HepG2 (cell line): ENCODE results near the gene HSDL1. TPM values are rescaled to one million over a fixed set of nuclear protein-coding genes. Genes with fewer than 3 reads are reported as not detected.

Experiments
- ATAC-seq: fragments of 200-7000 bp; cut with Tn5 transposase; 3 replicates; pipeline ENCODE4 v1.9.1; 2020; ENCODE audit warnings: mild to moderate bottlenecking, moderate library complexity
- BruUV-seq: library from RNA; stranded (reverse); fragments of 400-500 nt; replicated peaks from 2 replicates; lab custom pipeline; 2021; lab: Mats Ljungman, UMichigan
- CTCF ChIA-PET: fragments of 300-600 bp; formaldehyde crosslinking; extraction: SDS; loops from one replicate; lab custom pipeline; 2021; ENCODE audit warnings: low total read pairs, inconsistent platforms, low intra/inter-chr PET ratio; lab: Yijun Ruan, JAX
- POLR2A ChIA-PET: fragments of 350-600 bp; sonication (Branson Sonifier 250); formaldehyde crosslinking; loops from one replicate; lab custom pipeline; 2020; ENCODE audit warnings: antibody characterized with exemption, inconsistent platforms; lab: Yijun Ruan, JAX
- DNase-seq: peaks from one replicate; pipeline ENCODE4 v3.0.0-alpha.2; 2015; ENCODE audit warnings: low spot score
- FAIRE-seq: peaks from 3 replicates; lab custom pipeline; 2011; peaks lifted over from hg19 to GRCh38; lab: Jason Lieb, UNC
- H2AFZ ChIP-seq: one replicate; pipeline ENCODE4 v1.6.1; 2011; ENCODE audit warnings: low read length, inconsistent platforms
- H3K27ac ChIP-seq: fragments of 300-600 bp; 3 replicates; pipeline ENCODE4 v1.8.0; 2011; ENCODE audit warnings: mixed run types, mild to moderate bottlenecking, mixed read lengths, low read length, inconsistent platforms; ENCODE audit not compliant: insufficient read depth; ENCODE audit errors: extremely low read length
- H3K27me3 ChIP-seq, 2 experiments: fragments of 200-600 bp in 1 of 2; 2 replicates in 1 of 2; 3 replicates in 1 of 2; pipeline versions ENCODE4 v1.6.0 to v1.8.0; 2011; ENCODE audit warnings: low read length in 2 of 2, mild to moderate bottlenecking in 2 of 2, moderate library complexity in 2 of 2, inconsistent platforms in 1 of 2; ENCODE audit not compliant: insufficient read depth in 2 of 2, control insufficient read depth in 1 of 2
- H3K36me3 ChIP-seq, 2 experiments: fragments of 200-600 bp in 1 of 2; replicated peaks in 1 of 2; 2 replicates in 1 of 2; 3 replicates in 1 of 2; pipeline versions ENCODE4 v1.5.1 to v1.8.0; 2011; ENCODE audit warnings: low read length in 2 of 2, inconsistent platforms in 1 of 2; ENCODE audit not compliant: insufficient read depth in 2 of 2, control insufficient read depth in 1 of 2
- H3K4me1 ChIP-seq: 2 replicates; pipeline ENCODE4 v1.5.1; 2012; ENCODE audit warnings: low read length, inconsistent platforms; ENCODE audit not compliant: insufficient read depth
- H3K4me2 ChIP-seq: 2 replicates; pipeline ENCODE4 v1.6.0; 2011; ENCODE audit warnings: low read depth, low read length, inconsistent platforms
- H3K4me3 ChIP-seq, 3 experiments: fragments of 200-600 bp in 1 of 3; sonication (generic), shearing (Covaris generic) in 1 of 3; replicated peaks in 1 of 3; 2 replicates each; pipeline ENCODE4 v1.5.1; 2011 to 2016; ENCODE audit warnings: low read length in 3 of 3, inconsistent platforms in 2 of 3, low read depth in 2 of 3, mild to moderate bottlenecking in 2 of 3, control low read depth in 1 of 3, mixed read lengths in 1 of 3; ENCODE audit not compliant: insufficient read depth in 1 of 3
- H3K79me2 ChIP-seq: one replicate; pipeline ENCODE4 v1.6.1; 2011; ENCODE audit warnings: low read length, inconsistent platforms; ENCODE audit not compliant: insufficient read depth
- H3K9ac ChIP-seq: 2 replicates; pipeline ENCODE4 v1.6.0; 2011; ENCODE audit warnings: mild to moderate bottlenecking, low read depth, low read length, inconsistent platforms; ENCODE audit not compliant: insufficient read depth
- H3K9me3 ChIP-seq: 2 replicates; pipeline ENCODE4 v1.5.1; 2012; ENCODE audit warnings: mild to moderate bottlenecking, low read length
- H4K20me1 ChIP-seq: 2 replicates; pipeline ENCODE4 v1.6.0; 2011; ENCODE audit warnings: inconsistent platforms, mild to moderate bottlenecking, low read length, moderate library complexity; ENCODE audit not compliant: insufficient read depth
- ARNT ChIP-seq: fragments of 450-650 bp; IDR thresholded peaks from 2 replicates; pipeline ENCODE4 v1.6.1; 2017
- CENPBD1 ChIP-seq: sonication (generic); formaldehyde crosslinking; IDR thresholded peaks from 2 replicates; pipeline ENCODE4 v1.8.0; 2022; ENCODE audit warnings: missing genetic modification reagents, low read depth, mild to moderate bottlenecking, borderline replicate concordance
- EED ChIP-seq: sonication (generic); formaldehyde crosslinking; IDR thresholded peaks from 2 replicates; pipeline ENCODE4 v1.5.0; 2020; ENCODE audit warnings: mild to moderate bottlenecking, missing genetic modification reagents
- FOXJ3 ChIP-seq: sonication (generic); formaldehyde crosslinking; IDR thresholded peaks from 2 replicates; pipeline ENCODE4 v1.4.0; 2020; ENCODE audit warnings: missing genetic modification reagents, mild to moderate bottlenecking, borderline replicate concordance
- IKZF1 ChIP-seq: fragments of 450-650 bp; IDR thresholded peaks from 2 replicates; pipeline ENCODE4 v1.7.1; 2016
- ZBTB21 ChIP-seq: sonication (generic); formaldehyde crosslinking; IDR thresholded peaks from 2 replicates; pipeline ENCODE4 v1.4.0; 2020; ENCODE audit warnings: missing genetic modification reagents
- ZNF205 ChIP-seq: IDR thresholded peaks from 2 replicates; pipeline ENCODE4 v1.6.1; 2018; ENCODE audit warnings: missing biosample characterization, missing genetic modification reagents
- ZSCAN21 ChIP-seq: sonication (generic); formaldehyde crosslinking; IDR thresholded peaks from 2 replicates; pipeline ENCODE4 v1.8.0; 2022; ENCODE audit warnings: mild to moderate bottlenecking, missing genetic modification reagents, moderate library complexity, borderline replicate concordance
- WGBS: methylation state at CpG from one replicate; pipeline ENCODE4 v1.1.6; 2017; ENCODE audit warnings: low lambda C conversion rate; 5-methylcytosine and 5-hydroxymethylcytosine counted together
- in situ Hi-C: cut with HindIII; loops from 2 replicates; pipeline ENCODE4 v1.10.0; 2017; ENCODE audit warnings: low pct_unique_long_range_greater_than_20kb; ENCODE audit not compliant: extremely low pct_ligation_motif_present
- intact Hi-C: fragments of 100-400 bp; cut with micrococcal nuclease; formaldehyde crosslinking; loops from one replicate; pipeline ENCODE4 v1.10.0; 2022; ENCODE audit not compliant: unreplicated experiment
- polyA plus RNA-seq, 8 experiments: library from polyadenylated mRNA; depleted of rRNA in 3 of 8; stranded (reverse) in 7 of 8; unstranded in 1 of 8; fragments of >200 nt; fragmentation: Illumina TruSeq in 4 of 8; extraction: Trizol in 4 of 8; gene quantifications; 2 replicates each; pipeline versions ENCODE4 v1.2.1 to v1.2.3, GENCODE V29; 2011 to 2016; ENCODE audit warnings: low read depth in 4 of 8, missing spikeins in 1 of 8, mixed read lengths in 1 of 8; ENCODE audit not compliant: insufficient read depth in 1 of 8
- total RNA-seq, 5 experiments: library from RNA; depleted of rRNA; stranded (reverse); fragments of >200 nt; fragmentation: Illumina TruSeq; extraction: Trizol; gene quantifications; 2 replicates each; pipeline ENCODE4 v1.2.3, GENCODE V29; 2016; ENCODE audit warnings: low read depth in 1 of 5
- TF ChIP-seq, protein P1 (sequence below): sonication (generic); formaldehyde crosslinking; IDR thresholded peaks from 2 replicates; pipeline ENCODE4 v1.5.1; 2020; ENCODE audit warnings: missing genetic modification reagents, mild to moderate bottlenecking, borderline replicate concordance
- TF ChIP-seq, protein P2 (sequence below): sonication (generic); formaldehyde crosslinking; IDR thresholded peaks from 2 replicates; pipeline ENCODE4 v1.8.1; 2023; ENCODE audit warnings: mild to moderate bottlenecking, missing genetic modification reagents

HSDL1 gene
- total and polyA plus RNA-seq, 2 of the 13 experiments (the other 11 are each of a cell fraction or from before 2014, with no cell fraction given), result 49.2 to 49.7 TPM

GRCh38 chr16:84087466-84088151 is 57.4 kb downstream of the HSDL1 start:
- DNase-seq, result no peak
- 93% methylated on average over 11 of the region's 11 CpGs for WGBS
- in situ Hi-C loops (loop anchor here (5.0 kb wide), 1 partner anchor 90 kb away; no protein-coding TSS in a partner anchor), intact Hi-C loops (no loop called here)
- FAIRE-seq, result no peak
- Histone ChIP-seq H3K79me2 (no peaks in the 10 kb centered on the region), H3K27me3 (no peaks in the 10 kb centered on the region), H4K20me1 (peaks cover 4% of the 10 kb centered on the region; the same call in 1 of the 2 replicates), H3K27ac (no peak overlapping the region), H3K4me1 (no peaks in the 10 kb centered on the region), H3K9ac (no peak overlapping the region), H3K4me3 (no peak overlapping the region), H3K36me3 (peaks cover 35 to 85% of the 10 kb centered on the region in 2 experiments), H3K4me2 (no peak overlapping the region), H3K9me3 (no peaks in the 10 kb centered on the region), H2AFZ (no peak overlapping the region)
- POLR2A ChIA-PET, result no interaction called here
- CTCF ChIA-PET, result no interaction called here
- TF ChIP-seq ZBTB21 (CRISPR knock-in tag), result no peak
- TF ChIP-seq, protein P1, sequence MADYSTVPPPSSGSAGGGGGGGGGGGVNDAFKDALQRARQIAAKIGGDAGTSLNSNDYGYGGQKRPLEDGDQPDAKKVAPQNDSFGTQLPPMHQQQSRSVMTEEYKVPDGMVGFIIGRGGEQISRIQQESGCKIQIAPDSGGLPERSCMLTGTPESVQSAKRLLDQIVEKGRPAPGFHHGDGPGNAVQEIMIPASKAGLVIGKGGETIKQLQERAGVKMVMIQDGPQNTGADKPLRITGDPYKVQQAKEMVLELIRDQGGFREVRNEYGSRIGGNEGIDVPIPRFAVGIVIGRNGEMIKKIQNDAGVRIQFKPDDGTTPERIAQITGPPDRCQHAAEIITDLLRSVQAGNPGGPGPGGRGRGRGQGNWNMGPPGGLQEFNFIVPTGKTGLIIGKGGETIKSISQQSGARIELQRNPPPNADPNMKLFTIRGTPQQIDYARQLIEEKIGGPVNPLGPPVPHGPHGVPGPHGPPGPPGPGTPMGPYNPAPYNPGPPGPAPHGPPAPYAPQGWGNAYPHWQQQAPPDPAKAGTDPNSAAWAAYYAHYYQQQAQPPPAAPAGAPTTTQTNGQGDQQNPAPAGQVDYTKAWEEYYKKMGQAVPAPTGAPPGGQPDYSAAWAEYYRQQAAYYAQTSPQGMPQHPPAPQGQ, result no peak
- TF ChIP-seq ZSCAN21 (CRISPR knock-in tag), result no peak
- no peak for TF ChIP-seq ARNT
- TF ChIP-seq EED (CRISPR knock-in tag), result no peak
- no peak for TF ChIP-seq ZNF205
- no peak for TF ChIP-seq CENPBD1 (CRISPR knock-in tag)
- no peak for TF ChIP-seq IKZF1
- TF ChIP-seq, protein P2, sequence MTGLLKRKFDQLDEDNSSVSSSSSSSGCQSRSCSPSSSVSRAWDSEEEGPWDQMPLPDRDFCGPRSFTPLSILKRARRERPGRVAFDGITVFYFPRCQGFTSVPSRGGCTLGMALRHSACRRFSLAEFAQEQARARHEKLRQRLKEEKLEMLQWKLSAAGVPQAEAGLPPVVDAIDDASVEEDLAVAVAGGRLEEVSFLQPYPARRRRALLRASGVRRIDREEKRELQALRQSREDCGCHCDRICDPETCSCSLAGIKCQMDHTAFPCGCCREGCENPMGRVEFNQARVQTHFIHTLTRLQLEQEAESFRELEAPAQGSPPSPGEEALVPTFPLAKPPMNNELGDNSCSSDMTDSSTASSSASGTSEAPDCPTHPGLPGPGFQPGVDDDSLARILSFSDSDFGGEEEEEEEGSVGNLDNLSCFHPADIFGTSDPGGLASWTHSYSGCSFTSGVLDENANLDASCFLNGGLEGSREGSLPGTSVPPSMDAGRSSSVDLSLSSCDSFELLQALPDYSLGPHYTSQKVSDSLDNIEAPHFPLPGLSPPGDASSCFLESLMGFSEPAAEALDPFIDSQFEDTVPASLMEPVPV (CRISPR knock-in tag), result no peak
- TF ChIP-seq FOXJ3 (CRISPR knock-in tag), result no peak
- no peak for ATAC-seq
- no TSS peak for BruUV-seq
